HL-60 (cell line): ENCODE results near the gene TSHZ2.

Experiments used
- DNase-seq, 2 experiments: peaks; one replicate each; pipeline ENCODE4 v3.0.0-alpha.2; 2010 to 2020; ENCODE audit warnings: low read depth in 1 of 2, low spot score in 1 of 2
- H3K27ac ChIP-seq: fragments of 250-450 bp; sonication (Bioruptor Pico); replicated peaks from 2 replicates; pipeline ENCODE4 v1.5.1; 2020; ENCODE audit warnings: mild to moderate bottlenecking, moderate library complexity
- H3K27me3 ChIP-seq: fragments of 250-450 bp; sonication (Bioruptor Pico); 2 replicates; pipeline ENCODE4 v1.5.1; 2021; ENCODE audit warnings: mild to moderate bottlenecking, moderate library complexity; ENCODE audit not compliant: insufficient read depth, poor library complexity, severe bottlenecking
- H3K4me3 ChIP-seq: replicated peaks from 2 replicates; pipeline ENCODE4 v1.5.1; 2011; ENCODE audit warnings: mild to moderate bottlenecking, control low read depth, low read length; ENCODE audit not compliant: insufficient read depth
- CTCF ChIP-seq: IDR thresholded peaks from one replicate; pipeline ENCODE4 v1.5.1; 2011; ENCODE audit warnings: low read length, control low read depth, inconsistent platforms; ENCODE audit not compliant: insufficient read depth
- GABPA ChIP-seq: IDR thresholded peaks from 2 replicates; pipeline ENCODE4 v1.6.1; 2012; ENCODE audit warnings: low read depth
- POLR2AphosphoS5 ChIP-seq: IDR thresholded peaks from 2 replicates; pipeline ENCODE4 v1.6.1; 2012; ENCODE audit warnings: low read depth
- SPI1 ChIP-seq: IDR thresholded peaks from 2 replicates; pipeline ENCODE4 v1.6.1; 2012; ENCODE audit warnings: low read depth, mild to moderate bottlenecking, borderline replicate concordance
- TF ChIP-seq, protein P1 (sequence below): IDR thresholded peaks from 2 replicates; pipeline ENCODE4 v1.6.1; 2012; ENCODE audit warnings: low read depth; ENCODE audit not compliant: insufficient replicate concordance

The TSHZ2 gene

DNA sequence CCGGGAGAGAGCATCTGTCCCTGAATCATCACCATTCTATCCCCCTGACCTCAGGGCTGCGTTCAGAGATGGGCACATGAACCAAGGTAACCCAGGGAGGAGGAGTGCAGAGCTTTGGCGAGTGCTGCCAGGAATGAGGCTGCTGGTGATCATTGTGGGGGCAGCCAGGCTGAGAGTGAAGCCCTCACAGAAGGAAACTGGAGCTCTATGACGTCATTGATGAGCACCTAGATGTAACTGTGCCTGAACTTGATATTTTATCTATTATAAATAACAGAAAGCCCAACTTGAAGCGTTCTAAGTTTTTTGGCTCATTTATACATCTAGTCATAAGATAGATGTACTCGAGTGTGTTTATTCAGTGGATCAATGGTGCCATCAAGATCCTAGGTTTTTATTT lies 17.3 kb upstream of the TSHZ2 start:
- H3K4me3 ChIP-seq = no peak overlapping the region
- no peak overlapping the region for H3K27ac ChIP-seq
- DNase-seq = no peak
- TF ChIP-seq CTCF (no peak), GABPA (no peak), POLR2AphosphoS5 (no peak), SPI1 (no peak)
- TF ChIP-seq, protein P1, sequence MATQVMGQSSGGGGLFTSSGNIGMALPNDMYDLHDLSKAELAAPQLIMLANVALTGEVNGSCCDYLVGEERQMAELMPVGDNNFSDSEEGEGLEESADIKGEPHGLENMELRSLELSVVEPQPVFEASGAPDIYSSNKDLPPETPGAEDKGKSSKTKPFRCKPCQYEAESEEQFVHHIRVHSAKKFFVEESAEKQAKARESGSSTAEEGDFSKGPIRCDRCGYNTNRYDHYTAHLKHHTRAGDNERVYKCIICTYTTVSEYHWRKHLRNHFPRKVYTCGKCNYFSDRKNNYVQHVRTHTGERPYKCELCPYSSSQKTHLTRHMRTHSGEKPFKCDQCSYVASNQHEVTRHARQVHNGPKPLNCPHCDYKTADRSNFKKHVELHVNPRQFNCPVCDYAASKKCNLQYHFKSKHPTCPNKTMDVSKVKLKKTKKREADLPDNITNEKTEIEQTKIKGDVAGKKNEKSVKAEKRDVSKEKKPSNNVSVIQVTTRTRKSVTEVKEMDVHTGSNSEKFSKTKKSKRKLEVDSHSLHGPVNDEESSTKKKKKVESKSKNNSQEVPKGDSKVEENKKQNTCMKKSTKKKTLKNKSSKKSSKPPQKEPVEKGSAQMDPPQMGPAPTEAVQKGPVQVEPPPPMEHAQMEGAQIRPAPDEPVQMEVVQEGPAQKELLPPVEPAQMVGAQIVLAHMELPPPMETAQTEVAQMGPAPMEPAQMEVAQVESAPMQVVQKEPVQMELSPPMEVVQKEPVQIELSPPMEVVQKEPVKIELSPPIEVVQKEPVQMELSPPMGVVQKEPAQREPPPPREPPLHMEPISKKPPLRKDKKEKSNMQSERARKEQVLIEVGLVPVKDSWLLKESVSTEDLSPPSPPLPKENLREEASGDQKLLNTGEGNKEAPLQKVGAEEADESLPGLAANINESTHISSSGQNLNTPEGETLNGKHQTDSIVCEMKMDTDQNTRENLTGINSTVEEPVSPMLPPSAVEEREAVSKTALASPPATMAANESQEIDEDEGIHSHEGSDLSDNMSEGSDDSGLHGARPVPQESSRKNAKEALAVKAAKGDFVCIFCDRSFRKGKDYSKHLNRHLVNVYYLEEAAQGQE = no peak
- H3K27me3 ChIP-seq = no peaks in the 10 kb centered on the region

DNA sequence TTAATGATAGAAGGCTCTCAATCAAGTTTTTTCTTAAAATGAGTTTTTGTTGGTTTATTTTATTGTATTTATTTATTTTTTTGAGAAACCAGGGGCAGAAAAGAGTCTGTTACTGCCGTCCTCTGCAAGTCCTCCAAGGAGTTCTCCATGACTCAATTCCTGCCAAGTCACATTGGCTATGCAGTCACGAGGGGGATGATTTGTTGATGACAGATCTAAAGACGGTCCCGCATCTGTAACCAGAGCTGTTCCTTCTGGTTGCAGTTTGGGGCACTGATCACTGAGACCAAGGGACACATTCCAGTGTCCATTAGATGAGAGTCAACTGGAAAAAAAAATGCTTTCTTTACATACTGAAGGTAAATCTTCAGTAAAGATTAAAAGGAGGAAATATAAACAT lies 13.9 kb upstream of the TSHZ2 start:
- Histone ChIP-seq H3K27ac (no peak overlapping the region), H3K27me3 (no peaks in the 10 kb centered on the region), H3K4me3 (no peak overlapping the region)
- no peak for DNase-seq
- no peak for TF ChIP-seq CTCF
- no peak for TF ChIP-seq SPI1
- TF ChIP-seq POLR2AphosphoS5 = no peak
- TF ChIP-seq GABPA = no peak
- TF ChIP-seq, protein P1 = no peak

- Histone ChIP-seq H3K27me3 (peaks cover 4% of the 10 kb centered on the region), H3K4me3 (no peak overlapping the region), H3K27ac (no peak overlapping the region)
- TF ChIP-seq, protein P1 = no peak
- TF ChIP-seq GABPA (no peak), CTCF (no peak), POLR2AphosphoS5 (no peak), SPI1 (no peak)
- no peak for DNase-seq
Measured at GRCh38 chr20:52959125-52959524, 13.0 kb upstream of the TSHZ2 start.
